ENCODE measurements around the gene C3orf52.

Gene C3orf52

GRCh38 chr3:112119962-112120836 lies 34.0 kb downstream of the C3orf52 start:
- DNase-seq (ENCODE audit: low read depth), result no peak

DNA sequence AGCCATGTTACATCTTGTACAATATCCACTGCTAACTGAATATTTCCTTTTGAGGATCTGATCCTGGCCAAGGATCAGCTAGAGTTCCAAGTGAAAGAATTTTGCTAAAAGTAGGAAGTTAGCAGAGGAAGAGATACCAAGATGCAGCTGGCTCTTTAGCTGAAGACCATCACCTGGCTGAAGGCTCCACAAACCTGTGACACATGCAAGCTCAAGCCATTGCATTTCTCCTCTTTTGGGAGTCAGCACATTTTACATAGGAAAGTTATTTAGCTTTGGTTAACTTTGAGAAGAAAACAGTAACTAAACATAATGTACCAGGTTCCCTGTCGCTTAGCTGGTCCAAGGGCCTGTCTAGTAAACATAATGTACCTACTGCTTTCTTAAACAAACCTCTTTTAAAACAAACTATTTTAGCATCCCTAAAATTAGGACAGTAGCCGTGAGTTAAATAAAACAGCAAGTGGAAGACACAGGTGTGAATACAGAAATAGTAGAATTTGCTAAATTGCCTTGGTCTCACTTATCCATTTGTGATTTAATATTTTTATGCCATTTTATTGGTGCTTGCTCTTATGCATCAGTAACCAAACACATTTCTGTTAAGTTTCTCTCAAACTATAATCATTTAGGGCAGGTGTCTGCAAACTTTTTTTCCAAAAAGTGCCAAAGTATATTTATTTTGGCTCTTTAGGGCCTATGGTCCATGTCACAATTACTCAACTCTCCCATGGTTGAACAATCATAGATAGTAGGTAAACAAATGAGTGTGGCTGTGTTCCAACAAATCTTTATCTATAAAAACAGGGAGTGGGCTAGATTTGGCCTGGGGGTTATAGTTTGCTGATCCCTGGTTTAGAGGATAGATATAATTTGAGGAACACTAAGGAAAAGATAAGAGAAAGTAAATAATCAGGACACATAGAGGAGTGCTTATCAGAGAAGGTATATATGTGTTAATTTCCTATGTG lies 35.7 kb downstream of the C3orf52 start:
- DNase-seq (ENCODE audit: low read depth), result no peak

- no peak for DNase-seq (ENCODE audit: low read depth)
These were observed 36.7 kb downstream of the C3orf52 start for GRCh38 chr3:112122870-112123269.

GRCh38 chr3:112123548-112123947 lies 37.4 kb downstream of the C3orf52 start:
- no peak for DNase-seq (ENCODE audit: low read depth)

DNA sequence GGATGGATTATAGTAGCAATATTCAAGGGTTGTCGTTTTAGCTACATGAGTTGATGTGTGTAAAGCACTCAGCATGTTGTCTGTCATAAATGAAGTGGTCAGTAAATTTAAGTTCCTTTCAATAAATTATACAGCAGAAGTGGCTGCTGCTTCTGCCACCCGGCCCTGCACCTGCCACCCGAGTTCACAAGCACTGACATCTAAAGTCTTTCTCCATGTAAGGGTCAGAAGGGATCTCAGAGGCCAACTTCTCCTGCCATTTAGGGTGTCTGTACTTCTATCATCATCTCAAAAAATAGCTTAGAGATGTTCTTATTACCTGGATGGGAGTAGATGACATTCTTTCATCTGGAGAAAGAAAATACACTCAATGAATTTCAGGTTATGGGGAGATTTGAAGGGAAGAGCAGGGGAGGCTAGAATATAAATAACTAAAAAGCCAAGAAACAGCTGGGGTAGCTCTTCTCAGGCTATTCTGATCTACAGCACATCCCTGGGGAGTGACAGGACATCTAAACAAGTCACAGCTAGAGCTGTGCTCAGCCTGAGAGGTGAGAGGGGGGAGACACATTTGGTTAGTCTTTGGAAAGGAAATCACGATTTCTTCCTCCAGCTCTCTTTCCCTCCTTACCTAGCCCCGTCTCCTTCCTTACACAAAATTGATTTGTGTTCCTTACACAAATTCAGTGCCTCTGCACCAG lies 38.9 kb downstream of the C3orf52 start:
- no peak for DNase-seq (ENCODE audit: low read depth)

GRCh38 chr3:112126511-112126911 lies 40.3 kb downstream of the C3orf52 start:
- peak; percentile 54 for DNase-seq (ENCODE audit: low read depth)

DNA sequence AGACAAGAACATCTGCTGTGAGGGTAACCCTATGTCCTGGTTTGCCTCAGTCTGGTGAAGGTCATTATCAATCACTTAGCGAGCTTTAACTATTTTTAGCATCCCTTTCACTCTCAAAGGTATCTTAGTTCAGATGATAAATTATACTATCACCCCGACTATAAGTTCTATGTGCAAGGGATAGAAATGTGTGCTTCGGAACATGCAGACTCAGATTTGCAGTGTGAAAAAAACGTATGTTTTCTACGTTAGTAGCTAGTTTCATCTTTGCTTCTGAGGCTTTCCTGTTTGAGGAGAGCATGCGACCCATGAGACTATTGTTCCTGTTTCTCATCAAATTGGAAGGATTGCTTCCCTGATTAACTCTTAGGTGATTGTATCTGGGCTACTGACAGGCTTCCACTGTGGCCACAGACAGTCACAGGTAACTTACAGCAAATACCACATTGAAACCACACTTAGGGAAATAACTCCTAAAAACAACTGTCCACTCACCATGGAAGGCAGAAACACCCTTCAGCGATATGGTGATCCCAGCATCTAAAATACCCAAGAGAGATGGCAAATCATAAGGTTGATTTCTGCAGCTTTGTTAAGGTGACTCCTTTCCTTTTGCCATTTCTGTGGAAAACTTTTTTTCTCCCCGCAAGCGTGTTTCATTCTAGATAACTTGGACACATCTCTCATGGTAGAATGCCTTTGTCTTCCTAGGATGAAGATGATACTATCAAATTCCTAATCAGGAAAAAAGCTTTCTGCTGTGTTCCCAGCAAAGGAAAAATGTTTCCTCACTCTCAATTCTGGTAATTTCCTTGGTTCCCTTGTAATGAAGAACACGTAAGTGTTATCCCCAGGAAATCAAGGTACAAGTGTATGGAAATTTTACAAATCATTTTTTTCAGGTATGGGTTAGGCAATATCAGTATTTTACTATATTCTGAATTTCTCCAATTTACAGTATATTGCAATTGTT lies 41.6 kb downstream of the C3orf52 start:
- DNase-seq (ENCODE audit: low read depth), result no peak

DNA sequence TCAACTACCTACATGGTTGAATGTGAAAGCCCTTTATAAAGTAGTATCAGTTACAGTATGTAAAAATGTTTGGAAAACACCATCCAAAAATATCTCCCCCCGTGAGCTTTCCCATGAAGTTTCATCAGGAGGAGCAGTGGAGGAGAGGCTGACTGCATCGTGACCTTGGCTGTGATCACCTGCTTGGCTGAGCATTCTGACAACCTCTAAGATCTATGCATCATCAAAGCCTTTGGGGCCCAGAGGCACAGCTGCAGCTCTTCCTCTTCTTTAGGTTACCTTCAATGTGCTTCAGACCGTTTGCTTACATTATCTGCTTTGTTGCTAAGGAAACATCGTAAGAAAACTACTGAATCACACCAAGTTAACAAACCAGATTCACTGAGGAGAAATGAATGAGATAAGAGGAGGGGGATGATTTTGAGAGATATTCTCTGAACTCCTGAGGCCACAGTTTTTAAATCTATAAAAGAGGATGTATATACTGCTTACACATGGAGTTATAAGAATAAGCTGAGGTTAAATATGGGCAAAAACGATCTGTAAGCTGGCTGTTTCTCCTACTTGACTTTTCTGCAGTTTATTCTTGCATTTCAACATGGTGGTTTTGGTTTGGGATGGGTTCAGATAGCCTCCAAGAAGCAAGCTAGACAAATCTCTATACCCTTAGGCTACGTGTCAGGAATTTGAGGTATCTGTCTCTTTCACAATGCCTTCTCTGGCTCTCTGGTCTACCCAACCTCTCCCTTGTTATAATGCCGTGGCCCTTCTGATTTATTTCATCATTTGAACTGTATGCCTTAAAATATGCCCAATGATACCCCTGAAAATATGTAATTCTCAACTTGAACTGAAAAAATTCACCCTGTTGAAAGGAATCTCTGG lies 42.9 kb downstream of the C3orf52 start:
- DNase-seq (ENCODE audit: low read depth), result peak; percentile 75

DNA sequence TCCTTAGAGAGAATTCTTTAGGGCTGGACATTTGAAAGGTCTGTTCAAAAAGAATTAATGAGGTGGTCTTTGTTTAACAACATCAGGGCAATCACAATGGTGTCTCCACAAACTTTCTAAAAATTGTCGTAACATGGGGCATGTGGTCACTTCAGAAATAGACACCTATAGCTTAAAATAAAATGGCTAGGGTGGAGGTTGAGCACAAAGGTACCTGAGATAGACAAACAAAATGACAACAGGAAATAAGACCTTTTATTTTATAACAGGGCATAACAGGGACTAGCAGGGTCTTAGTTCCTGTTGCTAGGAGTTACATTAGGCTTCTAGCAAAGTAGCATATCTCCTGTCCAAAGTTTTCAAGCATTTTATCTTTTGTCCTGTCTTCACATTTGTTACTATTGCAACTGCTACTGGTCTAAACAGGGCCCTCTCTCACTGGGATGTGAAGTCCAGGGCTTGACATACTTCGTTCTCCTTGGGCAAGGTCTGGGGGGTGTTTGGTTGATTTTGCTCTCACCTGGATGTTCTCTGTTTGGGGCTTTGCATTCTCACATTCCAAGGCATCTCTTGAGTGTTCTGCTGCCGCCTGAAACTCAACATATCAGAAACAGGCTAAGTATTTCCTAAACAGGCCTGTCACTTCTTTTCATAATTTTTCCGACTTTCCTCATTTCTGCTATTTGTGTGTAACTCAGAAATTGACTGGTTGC lies 43.9 kb downstream of the C3orf52 start:
- no peak for DNase-seq (ENCODE audit: low read depth)

- DNase-seq (ENCODE audit: low read depth), result no peak
These were observed 44.4 kb downstream of the C3orf52 start for GRCh38 chr3:112130638-112130993.

DNA sequence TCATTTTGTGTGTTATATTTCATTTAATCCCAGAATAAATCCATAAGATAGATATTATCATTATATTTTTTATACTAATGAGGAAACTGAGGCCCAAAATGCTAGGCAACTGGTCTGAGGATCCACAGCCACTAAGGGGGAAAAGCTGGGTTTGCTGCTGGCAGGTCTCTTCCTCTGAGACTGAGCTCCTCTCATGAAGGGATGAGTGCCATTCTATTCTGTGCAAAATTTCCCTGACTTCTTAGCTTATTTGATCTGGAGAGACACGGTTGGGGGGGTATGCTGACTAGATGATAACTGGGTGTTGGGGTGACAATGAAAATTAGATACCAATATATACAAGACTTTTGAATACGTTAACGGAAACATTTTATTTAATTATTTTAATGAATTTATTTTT lies 44.9 kb downstream of the C3orf52 start:
- DNase-seq (ENCODE audit: low read depth), result no peak

DNA sequence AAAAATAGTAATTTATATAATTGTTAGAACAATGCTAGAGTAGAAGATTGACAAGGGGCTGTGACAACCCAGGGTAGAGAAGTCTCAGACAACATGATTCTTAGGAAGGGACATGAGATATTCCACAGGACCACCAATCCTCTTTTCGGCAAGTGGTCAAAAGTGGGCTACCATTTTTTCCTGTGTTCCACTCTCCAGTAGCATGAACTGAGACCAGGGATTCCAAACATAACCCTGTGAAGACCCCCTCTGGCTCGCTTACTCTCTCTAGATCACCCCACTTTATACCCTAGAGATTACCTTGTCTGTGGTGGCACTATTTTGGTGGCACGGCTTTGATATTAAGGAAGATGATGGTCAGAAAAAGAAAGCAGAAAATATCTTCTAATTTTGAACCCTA lies 45.9 kb downstream of the C3orf52 start:
- no peak for DNase-seq (ENCODE audit: low read depth)

GRCh38 chr3:112132554-112132953 lies 46.4 kb downstream of the C3orf52 start:
- DNase-seq (ENCODE audit: low read depth), result no peak

GRCh38 chr3:112132975-112133448 lies 46.8 kb downstream of the C3orf52 start, which contains the start of gene GCSAM:
GCSAM (minus strand) TSS chr3:112133248; CDS start chr3:112133120, 128 bp downstream.
- DNase-seq (ENCODE audit: low read depth), result no peak

DNA sequence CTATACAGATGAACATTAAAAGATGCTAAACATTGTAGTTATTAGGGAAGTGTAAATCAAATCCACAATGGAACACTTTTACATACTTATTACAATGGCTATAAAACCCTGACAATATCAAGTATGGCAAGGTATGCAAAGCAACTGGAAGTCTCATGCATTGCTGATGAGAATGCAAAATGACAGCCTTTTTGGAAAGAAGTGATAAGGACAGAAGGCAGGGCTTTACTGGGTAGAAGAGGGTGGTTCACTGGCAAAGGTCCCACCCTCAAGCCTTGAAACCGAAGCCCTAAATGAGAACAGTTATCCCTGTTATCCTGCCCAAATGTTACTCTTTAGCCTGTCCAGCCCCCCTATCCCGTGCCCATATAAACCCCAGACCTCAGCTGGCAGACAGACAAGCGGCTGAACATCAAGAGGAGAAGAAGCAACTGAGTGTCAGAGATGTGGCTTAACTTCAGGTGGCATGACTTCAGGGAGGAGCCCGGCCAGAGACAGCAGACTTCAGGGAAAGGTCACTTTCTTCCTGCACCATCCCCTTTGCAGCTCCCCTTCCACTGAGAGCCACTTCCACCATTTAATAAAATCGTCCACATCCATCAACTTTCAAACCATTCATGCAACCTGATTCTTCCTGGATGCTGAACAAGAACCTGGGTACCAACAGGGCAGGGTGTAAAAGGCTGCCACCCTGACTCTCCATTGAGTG lies 47.6 kb downstream of the C3orf52 start:
- no peak for DNase-seq (ENCODE audit: low read depth)

DNA sequence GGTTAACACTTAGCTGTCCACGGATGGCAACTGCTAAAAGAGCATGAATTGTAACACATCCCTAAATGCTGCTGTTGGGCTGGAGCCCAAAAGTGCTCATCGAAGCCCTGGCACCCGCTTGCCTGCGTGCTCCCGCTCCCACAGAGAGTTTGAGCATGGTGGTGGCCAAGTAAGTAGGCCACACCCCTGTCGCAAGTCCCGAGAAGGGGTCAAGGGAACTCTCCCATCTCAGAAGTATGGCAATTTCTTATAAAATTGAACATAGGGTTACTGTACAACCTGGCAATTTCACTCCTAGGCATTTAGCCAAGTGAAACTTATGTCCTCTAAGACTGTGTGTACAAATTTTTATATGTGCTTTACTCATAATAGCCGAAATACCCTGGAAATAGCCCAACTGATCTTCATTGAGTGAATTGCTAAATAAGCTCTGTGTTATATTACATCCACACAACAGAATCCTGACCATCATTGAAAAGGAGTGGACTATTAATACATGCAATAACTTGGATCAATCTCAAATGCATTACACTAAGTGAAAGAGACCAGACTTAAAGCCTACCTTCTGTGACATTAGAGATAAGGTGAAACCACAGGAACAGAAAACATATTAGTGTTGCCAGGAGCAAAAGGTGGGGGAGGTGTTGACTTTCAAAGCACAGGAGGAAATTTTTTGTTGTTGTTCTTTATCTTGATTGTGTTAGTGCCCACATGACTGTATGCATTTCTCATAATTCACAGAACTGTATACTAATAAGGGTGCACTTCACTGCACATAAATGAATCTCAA lies 48.3 kb downstream of the C3orf52 start:
- DNase-seq (ENCODE audit: low read depth), result no peak

DNA sequence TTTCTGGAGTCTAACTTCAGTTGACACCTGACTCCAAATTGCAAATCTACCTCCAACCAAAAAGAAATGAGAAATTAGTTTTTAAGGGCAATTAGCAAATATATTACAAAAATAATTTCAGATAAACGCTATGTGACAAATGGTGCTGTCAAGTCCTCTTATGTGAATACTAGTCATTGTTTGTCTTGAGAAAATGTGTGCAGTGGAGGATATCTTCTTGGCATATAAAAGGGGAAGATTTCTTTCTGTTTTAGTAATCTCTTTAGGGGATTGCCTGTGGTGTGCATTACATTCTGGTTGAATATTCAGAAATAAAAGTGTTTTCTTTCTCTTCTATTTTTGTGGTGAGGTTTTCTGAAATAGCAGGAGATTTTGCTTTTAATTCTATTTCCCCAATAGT lies 49.9 kb downstream of the C3orf52 start:
- no peak for DNase-seq (ENCODE audit: low read depth)

All from EH (cell line).